ENCODE measurements around the gene LRMDA.

LRMDA gene

GRCh38 chr10:75773813-75774782, 342.7 kb downstream of the LRMDA start:
- Mint-ChIP-seq H3K27ac (peak overlapping the region; percentile 10 to 60 (median 32)), H3K4me1 (peaks cover 32% of the 10 kb centered on the region), H3K9me3 (no peaks in the 10 kb centered on the region), H3K36me3 (ENCODE audit: low read depth) (no peaks in the 10 kb centered on the region), H3K27me3 (ENCODE audit: low read depth) (peaks cover 23% of the 10 kb centered on the region), H3K4me3 (no peak overlapping the region)
- TF ChIP-seq, protein P1, sequence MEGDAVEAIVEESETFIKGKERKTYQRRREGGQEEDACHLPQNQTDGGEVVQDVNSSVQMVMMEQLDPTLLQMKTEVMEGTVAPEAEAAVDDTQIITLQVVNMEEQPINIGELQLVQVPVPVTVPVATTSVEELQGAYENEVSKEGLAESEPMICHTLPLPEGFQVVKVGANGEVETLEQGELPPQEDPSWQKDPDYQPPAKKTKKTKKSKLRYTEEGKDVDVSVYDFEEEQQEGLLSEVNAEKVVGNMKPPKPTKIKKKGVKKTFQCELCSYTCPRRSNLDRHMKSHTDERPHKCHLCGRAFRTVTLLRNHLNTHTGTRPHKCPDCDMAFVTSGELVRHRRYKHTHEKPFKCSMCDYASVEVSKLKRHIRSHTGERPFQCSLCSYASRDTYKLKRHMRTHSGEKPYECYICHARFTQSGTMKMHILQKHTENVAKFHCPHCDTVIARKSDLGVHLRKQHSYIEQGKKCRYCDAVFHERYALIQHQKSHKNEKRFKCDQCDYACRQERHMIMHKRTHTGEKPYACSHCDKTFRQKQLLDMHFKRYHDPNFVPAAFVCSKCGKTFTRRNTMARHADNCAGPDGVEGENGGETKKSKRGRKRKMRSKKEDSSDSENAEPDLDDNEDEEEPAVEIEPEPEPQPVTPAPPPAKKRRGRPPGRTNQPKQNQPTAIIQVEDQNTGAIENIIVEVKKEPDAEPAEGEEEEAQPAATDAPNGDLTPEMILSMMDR (IDR thresholded peaks at IDR 0.05; ENCODE audit: unreplicated experiment in 3 of 3), result no peak

DNA sequence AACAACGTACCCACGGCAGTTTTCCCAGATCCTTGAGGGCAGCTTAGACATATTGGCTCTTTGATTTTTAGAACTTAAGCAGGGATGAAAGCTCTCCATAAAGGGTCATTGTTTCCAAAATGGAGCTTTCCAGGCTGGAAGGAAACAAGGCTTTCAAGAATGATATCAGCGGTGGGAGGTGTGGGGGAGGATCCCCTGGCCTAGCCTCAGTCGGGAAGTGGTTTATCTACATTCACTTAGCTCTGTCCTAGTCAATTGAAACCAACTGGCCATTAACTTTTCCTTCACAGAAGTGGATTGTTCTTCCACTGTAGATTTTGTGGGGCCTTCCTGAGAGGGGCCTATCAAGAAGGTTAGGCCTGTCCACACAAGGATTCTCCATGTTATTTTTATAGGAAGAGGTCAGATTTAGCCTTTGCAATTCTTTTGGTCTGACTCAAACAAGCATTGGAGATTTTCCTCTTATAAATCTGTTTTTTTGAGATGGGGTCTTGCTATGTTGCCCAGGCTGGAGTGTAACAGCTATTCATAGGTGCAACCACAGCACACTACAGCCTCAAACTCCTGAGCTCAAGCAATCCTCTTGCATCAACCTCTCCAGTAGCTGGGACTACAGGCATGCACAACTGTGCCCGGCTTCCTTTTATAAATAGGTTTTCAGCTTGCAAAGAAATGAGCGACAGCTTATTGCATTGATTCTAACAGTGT, 343.5 kb downstream of the LRMDA start:
- H3K4me3 Mint-ChIP-seq, result no peak overlapping the region
- no peaks in the 10 kb centered on the region for H3K36me3 Mint-ChIP-seq (ENCODE audit: low read depth)
- peak overlapping the region; percentile 10 to 60 (median 32) for H3K27ac Mint-ChIP-seq
- TF ChIP-seq, protein P1 (IDR thresholded peaks at IDR 0.05; ENCODE audit: unreplicated experiment in 3 of 3), result no peak
- peaks cover 32% of the 10 kb centered on the region for H3K4me1 Mint-ChIP-seq
- peaks cover 2% of the 10 kb centered on the region for H3K9me3 Mint-ChIP-seq
- H3K27me3 Mint-ChIP-seq (ENCODE audit: low read depth), result peaks cover 28% of the 10 kb centered on the region

DNA sequence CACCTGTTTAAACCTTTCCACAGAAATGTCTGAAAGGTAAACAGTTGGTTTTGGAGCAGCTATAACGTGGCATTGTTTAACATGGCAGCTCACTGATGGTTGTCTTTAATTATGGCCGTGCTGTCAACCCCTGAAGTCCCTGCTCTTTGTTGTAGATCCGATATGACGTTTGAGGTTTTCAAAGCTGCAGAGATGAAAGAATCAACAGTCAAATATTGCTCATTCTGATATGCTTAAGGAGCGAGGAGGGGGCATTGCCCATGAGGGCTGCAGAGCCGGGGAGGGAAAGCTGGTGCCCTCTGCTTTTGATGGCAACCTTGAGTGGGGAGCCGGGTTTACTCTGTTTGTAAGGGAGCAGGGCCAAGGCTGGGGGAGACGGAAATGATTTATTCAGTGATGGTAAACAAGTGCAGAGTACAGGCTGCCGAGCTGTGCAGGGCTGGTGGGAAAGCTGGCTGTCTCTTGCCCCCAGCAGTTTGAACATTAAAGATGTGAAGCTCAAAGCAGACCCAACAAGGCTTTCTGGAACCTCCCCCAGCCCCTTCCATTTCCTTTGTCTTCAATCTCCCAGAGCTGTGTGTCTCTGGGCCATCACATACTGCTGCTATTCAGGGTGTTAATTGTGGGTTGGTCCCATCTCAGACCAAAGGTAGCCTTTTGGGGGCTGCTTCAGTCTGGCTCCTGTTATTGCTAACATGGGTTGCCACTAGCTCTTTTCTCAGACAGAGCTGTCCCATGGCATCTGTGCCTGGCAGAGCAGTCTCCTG, 345.5 kb downstream of the LRMDA start:
- no peak overlapping the region for H3K27ac Mint-ChIP-seq
- H3K9me3 Mint-ChIP-seq, result peaks cover 2% of the 10 kb centered on the region
- no peaks in the 10 kb centered on the region for H3K36me3 Mint-ChIP-seq (ENCODE audit: low read depth)
- TF ChIP-seq, protein P1 (IDR thresholded peaks at IDR 0.05; ENCODE audit: unreplicated experiment in 3 of 3), result no peak
- H3K27me3 Mint-ChIP-seq (ENCODE audit: low read depth), result peaks cover 35% of the 10 kb centered on the region
- H3K4me3 Mint-ChIP-seq, result no peak overlapping the region
- H3K4me1 Mint-ChIP-seq, result peaks cover 19% of the 10 kb centered on the region

GRCh38 chr10:75778665-75779064, 347.2 kb downstream of the LRMDA start:
- Mint-ChIP-seq H3K36me3 (ENCODE audit: low read depth) (no peaks in the 10 kb centered on the region), H3K27ac (no peak overlapping the region), H3K27me3 (ENCODE audit: low read depth) (peaks cover 47% of the 10 kb centered on the region), H3K9me3 (peaks cover 2% of the 10 kb centered on the region), H3K4me3 (no peak overlapping the region), H3K4me1 (peaks cover 21% of the 10 kb centered on the region)
- TF ChIP-seq, protein P1 (IDR thresholded peaks at IDR 0.05; ENCODE audit: unreplicated experiment in 3 of 3), result no peak

DNA sequence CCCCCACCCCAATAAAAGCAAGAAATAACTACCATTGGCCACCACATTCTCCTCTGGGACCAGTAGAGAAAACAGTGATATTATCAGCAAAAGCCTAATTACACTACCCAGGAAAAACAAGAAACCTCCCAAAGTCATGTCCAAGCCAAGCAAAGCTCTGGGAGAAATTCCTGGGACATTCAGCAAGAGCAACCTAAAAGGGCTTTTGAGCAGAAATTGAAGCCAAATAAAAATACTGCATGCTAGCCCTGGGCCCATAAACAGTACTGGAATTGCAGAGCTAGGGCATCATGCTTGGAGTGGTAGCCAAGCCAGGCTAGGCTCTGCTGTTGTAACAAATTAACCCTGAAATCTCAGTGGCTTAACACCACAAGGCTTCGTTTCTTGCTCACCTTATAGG, 347.9 kb downstream of the LRMDA start:
- no peak overlapping the region for H3K4me3 Mint-ChIP-seq
- H3K4me1 Mint-ChIP-seq, result peaks cover 15% of the 10 kb centered on the region
- TF ChIP-seq, protein P1 (IDR thresholded peaks at IDR 0.05; ENCODE audit: unreplicated experiment in 3 of 3), result no peak
- peaks cover 2% of the 10 kb centered on the region for H3K9me3 Mint-ChIP-seq
- peaks cover 53% of the 10 kb centered on the region for H3K27me3 Mint-ChIP-seq (ENCODE audit: low read depth)
- H3K36me3 Mint-ChIP-seq (ENCODE audit: low read depth), result no peaks in the 10 kb centered on the region
- H3K27ac Mint-ChIP-seq, result no peak overlapping the region
